ENCODE measurements around the gene DUOX2.
"Not testable (repeated sequence)": the region's sequence is repeated elsewhere in the genome, so short reads cannot be mapped to it uniquely, and the experiment has no call there.

- TF ChIP-seq CTCF (IDR thresholded peaks at IDR 0.05), result not testable (repeated sequence)
- TF ChIP-seq EZH2 (IDR thresholded peaks at IDR 0.05), result peak; percentile 82
Measured at GRCh38 chr15:45135705-45136377, 21.9 kb upstream of the DUOX2 start.
